Measurements from ENCODE around the gene INTS11. TPM values are rescaled to one million over a fixed set of nuclear protein-coding genes. Genes with fewer than 3 reads are reported as not detected.

INTS11 gene
- total and polyA plus RNA-seq, 2 of the 13 experiments (the other 11 are each of a cell fraction or from before 2014, with no cell fraction given), result 52.8 to 94.8 TPM

- 0 out of 2 replicates have a peak, but pooled peaks have one; percentile 15 for TF ChIP-seq GATAD2A (CRISPR knock-in tag; IDR thresholded peaks at IDR 0.05)
- peak; percentile 63 for TF ChIP-seq AGO2 (optimal IDR thresholded peaks at IDR 0.05; ENCODE audit: low read depth, low read length)
- TF ChIP-seq KDM2A (CRISPR knock-in tag; IDR thresholded peaks at IDR 0.05; ENCODE audit: borderline replicate concordance, low read depth), result peak; percentile 48
- peak; percentile 33; the same call in 1 of the 2 replicates for TF ChIP-seq NR2C2 (CRISPR knock-in tag; IDR thresholded peaks at IDR 0.05; ENCODE audit: borderline replicate concordance)
- 0 out of 2 replicates have a peak, but pooled peaks have one; percentile 16 for TF ChIP-seq KAT7 (CRISPR knock-in tag; IDR thresholded peaks at IDR 0.05; ENCODE audit: borderline replicate concordance)
- TF ChIP-seq, protein P1, sequence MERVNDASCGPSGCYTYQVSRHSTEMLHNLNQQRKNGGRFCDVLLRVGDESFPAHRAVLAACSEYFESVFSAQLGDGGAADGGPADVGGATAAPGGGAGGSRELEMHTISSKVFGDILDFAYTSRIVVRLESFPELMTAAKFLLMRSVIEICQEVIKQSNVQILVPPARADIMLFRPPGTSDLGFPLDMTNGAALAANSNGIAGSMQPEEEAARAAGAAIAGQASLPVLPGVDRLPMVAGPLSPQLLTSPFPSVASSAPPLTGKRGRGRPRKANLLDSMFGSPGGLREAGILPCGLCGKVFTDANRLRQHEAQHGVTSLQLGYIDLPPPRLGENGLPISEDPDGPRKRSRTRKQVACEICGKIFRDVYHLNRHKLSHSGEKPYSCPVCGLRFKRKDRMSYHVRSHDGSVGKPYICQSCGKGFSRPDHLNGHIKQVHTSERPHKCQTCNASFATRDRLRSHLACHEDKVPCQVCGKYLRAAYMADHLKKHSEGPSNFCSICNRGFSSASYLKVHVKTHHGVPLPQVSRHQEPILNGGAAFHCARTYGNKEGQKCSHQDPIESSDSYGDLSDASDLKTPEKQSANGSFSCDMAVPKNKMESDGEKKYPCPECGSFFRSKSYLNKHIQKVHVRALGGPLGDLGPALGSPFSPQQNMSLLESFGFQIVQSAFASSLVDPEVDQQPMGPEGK (CRISPR knock-in tag; IDR thresholded peaks at IDR 0.05), result peak; percentile 33; the same call in 1 of the 2 replicates
- TF ChIP-seq ZBED4 (CRISPR knock-in tag; IDR thresholded peaks at IDR 0.05; ENCODE audit: borderline replicate concordance), result 0 out of 2 replicates have a peak, but pooled peaks have one; percentile 39
- TF ChIP-seq, protein P2, sequence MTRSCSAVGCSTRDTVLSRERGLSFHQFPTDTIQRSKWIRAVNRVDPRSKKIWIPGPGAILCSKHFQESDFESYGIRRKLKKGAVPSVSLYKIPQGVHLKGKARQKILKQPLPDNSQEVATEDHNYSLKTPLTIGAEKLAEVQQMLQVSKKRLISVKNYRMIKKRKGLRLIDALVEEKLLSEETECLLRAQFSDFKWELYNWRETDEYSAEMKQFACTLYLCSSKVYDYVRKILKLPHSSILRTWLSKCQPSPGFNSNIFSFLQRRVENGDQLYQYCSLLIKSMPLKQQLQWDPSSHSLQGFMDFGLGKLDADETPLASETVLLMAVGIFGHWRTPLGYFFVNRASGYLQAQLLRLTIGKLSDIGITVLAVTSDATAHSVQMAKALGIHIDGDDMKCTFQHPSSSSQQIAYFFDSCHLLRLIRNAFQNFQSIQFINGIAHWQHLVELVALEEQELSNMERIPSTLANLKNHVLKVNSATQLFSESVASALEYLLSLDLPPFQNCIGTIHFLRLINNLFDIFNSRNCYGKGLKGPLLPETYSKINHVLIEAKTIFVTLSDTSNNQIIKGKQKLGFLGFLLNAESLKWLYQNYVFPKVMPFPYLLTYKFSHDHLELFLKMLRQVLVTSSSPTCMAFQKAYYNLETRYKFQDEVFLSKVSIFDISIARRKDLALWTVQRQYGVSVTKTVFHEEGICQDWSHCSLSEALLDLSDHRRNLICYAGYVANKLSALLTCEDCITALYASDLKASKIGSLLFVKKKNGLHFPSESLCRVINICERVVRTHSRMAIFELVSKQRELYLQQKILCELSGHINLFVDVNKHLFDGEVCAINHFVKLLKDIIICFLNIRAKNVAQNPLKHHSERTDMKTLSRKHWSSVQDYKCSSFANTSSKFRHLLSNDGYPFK (CRISPR knock-in tag; IDR thresholded peaks at IDR 0.05; ENCODE audit: borderline replicate concordance), result no peak
- no peak for TF ChIP-seq GABPA (IDR thresholded peaks at IDR 0.05; ENCODE audit: low read depth, low read length)
- TF ChIP-seq GABPA (CRISPR knock-in tag; IDR thresholded peaks at IDR 0.05; ENCODE audit: low read depth), result peak; percentile 54; the same call in 1 of the 2 replicates
- TF ChIP-seq ZNF430 (CRISPR knock-in tag; IDR thresholded peaks at IDR 0.05), result 0 out of 2 replicates have a peak, but pooled peaks have one; percentile 31
- TF ChIP-seq, protein P3, sequence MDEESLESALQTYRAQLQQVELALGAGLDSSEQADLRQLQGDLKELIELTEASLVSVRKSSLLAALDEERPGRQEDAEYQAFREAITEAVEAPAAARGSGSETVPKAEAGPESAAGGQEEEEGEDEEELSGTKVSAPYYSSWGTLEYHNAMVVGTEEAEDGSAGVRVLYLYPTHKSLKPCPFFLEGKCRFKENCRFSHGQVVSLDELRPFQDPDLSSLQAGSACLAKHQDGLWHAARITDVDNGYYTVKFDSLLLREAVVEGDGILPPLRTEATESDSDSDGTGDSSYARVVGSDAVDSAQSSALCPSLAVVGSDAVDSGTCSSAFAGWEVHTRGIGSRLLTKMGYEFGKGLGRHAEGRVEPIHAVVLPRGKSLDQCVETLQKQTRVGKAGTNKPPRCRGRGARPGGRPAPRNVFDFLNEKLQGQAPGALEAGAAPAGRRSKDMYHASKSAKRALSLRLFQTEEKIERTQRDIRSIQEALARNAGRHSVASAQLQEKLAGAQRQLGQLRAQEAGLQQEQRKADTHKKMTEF (CRISPR knock-in tag; IDR thresholded peaks at IDR 0.05), result no peak
- 0 out of 2 replicates have a peak, but pooled peaks have one; percentile 5 for TF ChIP-seq ZNF275 (CRISPR knock-in tag; IDR thresholded peaks at IDR 0.05; ENCODE audit: borderline replicate concordance)
Measured at GRCh38 chr1:1304331-1305299, 19.8 kb downstream of the INTS11 start (continued).
